ENCODE data around the gene CLDN16.

DNA sequence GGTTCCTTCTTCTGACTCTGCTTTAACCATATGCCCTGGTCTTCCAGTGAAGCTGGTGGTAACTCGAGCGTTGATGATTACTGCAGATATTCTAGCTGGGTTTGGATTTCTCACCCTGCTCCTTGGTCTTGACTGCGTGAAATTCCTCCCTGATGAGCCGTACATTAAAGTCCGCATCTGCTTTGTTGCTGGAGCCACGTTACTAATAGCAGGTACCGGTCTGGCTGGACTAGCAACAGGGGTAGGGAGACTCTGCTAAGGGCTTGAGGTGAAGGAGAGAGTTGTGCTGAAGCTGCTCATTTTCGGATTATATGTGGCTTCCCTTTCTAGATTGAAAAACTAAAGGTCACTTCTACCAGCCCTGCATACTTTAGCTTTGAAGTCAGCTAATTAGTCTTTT is 16.8 kb downstream of the CLDN16 start:
- TF ChIP-seq POLR2A (IDR thresholded peaks at IDR 0.05; ENCODE audit: low read length), result no peak
- TF ChIP-seq GATA1 (IDR thresholded peaks at IDR 0.05; ENCODE audit: low read depth, low read length), result no peak
